ENCODE measurements around the gene IMMP2L. TPM values are rescaled to one million over a fixed set of nuclear protein-coding genes. Genes with fewer than 3 reads are reported as not detected.

Gene IMMP2L
- total and polyA plus RNA-seq, 3 experiments from 2014 or later: 13.7 to 23.5 (median 18.0) TPM

- Mint-ChIP-seq H3K9me3 (no peaks in the 10 kb centered on the region), H3K36me3 (peaks cover 0 to 4% (median 1%) of the 10 kb centered on the region in 3 donors), H3K4me3 (no peak overlapping the region), H3K27ac (no peak overlapping the region), H3K27me3 (no peaks in the 10 kb centered on the region), H3K4me1 (no peaks in the 10 kb centered on the region)
- ChIA-PET CTCF (no interaction called here), POLR2A (no interaction called here)
- Histone ChIP-seq H3K9me3 (ENCODE audit: low read length) (no peaks in the 10 kb centered on the region), H3K4me1 (ENCODE audit: insufficient read depth, low read length) (no peaks in the 10 kb centered on the region), H3K36me3 (ENCODE audit: insufficient read depth, low read length) (no peaks in the 10 kb centered on the region), H3K27ac (ENCODE audit: low read depth, low read length) (no peak overlapping the region), H3K4me3 (ENCODE audit: low read length) (no peak overlapping the region), H3K27me3 (ENCODE audit: insufficient read depth, low read length, poor library complexity, severe bottlenecking) (no peaks in the 10 kb centered on the region)
- no peak for DNase-seq
These were observed 296.9 kb downstream of the IMMP2L start for GRCh38 chr7:111265394-111265793.

GRCh38 chr7:111264981-111265380, 297.3 kb downstream of the IMMP2L start:
- no peaks in the 10 kb centered on the region for H3K9me3 Mint-ChIP-seq
- Histone ChIP-seq H3K9me3 (ENCODE audit: low read length) (no peaks in the 10 kb centered on the region), H3K27me3 (ENCODE audit: insufficient read depth, low read length, poor library complexity, severe bottlenecking) (no peaks in the 10 kb centered on the region), H3K4me3 (ENCODE audit: low read length) (no peak overlapping the region), H3K27ac (ENCODE audit: low read depth, low read length) (no peak overlapping the region), H3K4me1 (ENCODE audit: insufficient read depth, low read length) (no peaks in the 10 kb centered on the region), H3K36me3 (ENCODE audit: insufficient read depth, low read length) (no peaks in the 10 kb centered on the region)
- peaks cover 0 to 5% (median 4%) of the 10 kb centered on the region in 3 donors for H3K36me3 Mint-ChIP-seq
- H3K4me3 Mint-ChIP-seq: no peak overlapping the region
- H3K27ac Mint-ChIP-seq: no peak overlapping the region
- no peak for DNase-seq
- no peaks in the 10 kb centered on the region for H3K4me1 Mint-ChIP-seq
- H3K27me3 Mint-ChIP-seq: no peaks in the 10 kb centered on the region
- ChIA-PET CTCF (no interaction called here), POLR2A (no interaction called here)

- no peaks in the 10 kb centered on the region for H3K4me1 ChIP-seq (ENCODE audit: insufficient read depth, low read length)
- H3K4me3 ChIP-seq (ENCODE audit: low read length): no peak overlapping the region
- H3K27ac ChIP-seq (ENCODE audit: low read depth, low read length): no peak overlapping the region
- ChIA-PET CTCF (no interaction called here), POLR2A (no interaction called here)
- H3K36me3 ChIP-seq (ENCODE audit: insufficient read depth, low read length): no peaks in the 10 kb centered on the region
- Mint-ChIP-seq H3K9me3 (no peaks in the 10 kb centered on the region), H3K27me3 (no peaks in the 10 kb centered on the region), H3K36me3 (peaks cover 0 to 5% (median 4%) of the 10 kb centered on the region in 3 donors), H3K27ac (peak overlapping the region in 1 of 8 donors; percentile 46), H3K4me1 (no peaks in the 10 kb centered on the region), H3K4me3 (no peak overlapping the region)
- no peak for DNase-seq
- H3K27me3 ChIP-seq (ENCODE audit: insufficient read depth, low read length, poor library complexity, severe bottlenecking): no peaks in the 10 kb centered on the region
- H3K9me3 ChIP-seq (ENCODE audit: low read length): no peaks in the 10 kb centered on the region
These were observed 298.0 kb downstream of the IMMP2L start for GRCh38 chr7:111264111-111264868.

- ChIA-PET POLR2A (no interaction called here), CTCF (no interaction called here)
- Mint-ChIP-seq H3K36me3 (peaks cover 0 to 5% (median 0%) of the 10 kb centered on the region in 3 donors), H3K4me3 (no peak overlapping the region), H3K27ac (peak overlapping the region in 1 of 8 donors; percentile 88), H3K4me1 (no peaks in the 10 kb centered on the region), H3K27me3 (no peaks in the 10 kb centered on the region), H3K9me3 (no peaks in the 10 kb centered on the region)
- Histone ChIP-seq H3K4me3 (ENCODE audit: low read length) (no peak overlapping the region), H3K27me3 (ENCODE audit: insufficient read depth, low read length, poor library complexity, severe bottlenecking) (no peaks in the 10 kb centered on the region), H3K36me3 (ENCODE audit: insufficient read depth, low read length) (no peaks in the 10 kb centered on the region), H3K27ac (ENCODE audit: low read depth, low read length) (no peak overlapping the region), H3K9me3 (ENCODE audit: low read length) (no peaks in the 10 kb centered on the region), H3K4me1 (ENCODE audit: insufficient read depth, low read length) (no peaks in the 10 kb centered on the region)
- no peak for DNase-seq
These were observed 299.8 kb downstream of the IMMP2L start for GRCh38 chr7:111262293-111263116.

- Mint-ChIP-seq H3K27ac (no peak overlapping the region), H3K4me3 (no peak overlapping the region), H3K9me3 (no peaks in the 10 kb centered on the region), H3K4me1 (no peaks in the 10 kb centered on the region), H3K27me3 (no peaks in the 10 kb centered on the region), H3K36me3 (peaks cover 0 to 5% (median 0%) of the 10 kb centered on the region in 3 donors)
- H3K36me3 ChIP-seq (ENCODE audit: insufficient read depth, low read length): no peaks in the 10 kb centered on the region
- no peak for DNase-seq
- H3K27me3 ChIP-seq (ENCODE audit: insufficient read depth, low read length, poor library complexity, severe bottlenecking): no peaks in the 10 kb centered on the region
- H3K4me3 ChIP-seq (ENCODE audit: low read length): no peak overlapping the region
- no peak overlapping the region for H3K27ac ChIP-seq (ENCODE audit: low read depth, low read length)
- H3K4me1 ChIP-seq (ENCODE audit: insufficient read depth, low read length): no peaks in the 10 kb centered on the region
- H3K9me3 ChIP-seq (ENCODE audit: low read length): no peaks in the 10 kb centered on the region
- CTCF ChIA-PET: no interaction called here
- POLR2A ChIA-PET: no interaction called here
These were observed 300.8 kb downstream of the IMMP2L start for GRCh38 chr7:111261496-111261895.

- H3K27ac ChIP-seq (ENCODE audit: low read depth, low read length): no peak overlapping the region
- H3K27ac Mint-ChIP-seq: no peak overlapping the region
- H3K27me3 Mint-ChIP-seq: no peaks in the 10 kb centered on the region
- H3K4me3 ChIP-seq (ENCODE audit: low read length): no peak overlapping the region
- no peaks in the 10 kb centered on the region for H3K9me3 ChIP-seq (ENCODE audit: low read length)
- no peaks in the 10 kb centered on the region for H3K9me3 Mint-ChIP-seq
- H3K4me1 Mint-ChIP-seq: no peaks in the 10 kb centered on the region
- no peak for DNase-seq
- no peak overlapping the region for H3K4me3 Mint-ChIP-seq
- H3K36me3 ChIP-seq (ENCODE audit: insufficient read depth, low read length): no peaks in the 10 kb centered on the region
- H3K27me3 ChIP-seq (ENCODE audit: insufficient read depth, low read length, poor library complexity, severe bottlenecking): no peaks in the 10 kb centered on the region
- H3K36me3 Mint-ChIP-seq: peaks cover 0 to 5% (median 0%) of the 10 kb centered on the region in 3 donors
- ChIA-PET CTCF (interaction anchor here (0.6 kb wide), 2 partner anchors 806 to 969 kb away, joined by 3 read pairs; no protein-coding TSS in a partner anchor), POLR2A (no interaction called here)
- no peaks in the 10 kb centered on the region for H3K4me1 ChIP-seq (ENCODE audit: insufficient read depth, low read length)
These were observed 302.3 kb downstream of the IMMP2L start for GRCh38 chr7:111259991-111260390.

- H3K4me1 Mint-ChIP-seq: no peaks in the 10 kb centered on the region
- POLR2A ChIA-PET: no interaction called here
- H3K27me3 ChIP-seq (ENCODE audit: insufficient read depth, low read length, poor library complexity, severe bottlenecking): no peaks in the 10 kb centered on the region
- H3K36me3 ChIP-seq (ENCODE audit: insufficient read depth, low read length): no peaks in the 10 kb centered on the region
- H3K9me3 Mint-ChIP-seq: peaks cover 0 to 8% (median 7%) of the 10 kb centered on the region in 5 donors
- no peaks in the 10 kb centered on the region for H3K27me3 Mint-ChIP-seq
- H3K27ac ChIP-seq (ENCODE audit: low read depth, low read length): no peak overlapping the region
- no peaks in the 10 kb centered on the region for H3K4me1 ChIP-seq (ENCODE audit: insufficient read depth, low read length)
- no peak overlapping the region for H3K4me3 ChIP-seq (ENCODE audit: low read length)
- H3K9me3 ChIP-seq (ENCODE audit: low read length): no peaks in the 10 kb centered on the region
- no peak overlapping the region for H3K27ac Mint-ChIP-seq
- no peak overlapping the region for H3K4me3 Mint-ChIP-seq
- no peak for DNase-seq
- CTCF ChIA-PET: no interaction called here
- peaks cover 4 to 12% (median 4%) of the 10 kb centered on the region in 3 donors for H3K36me3 Mint-ChIP-seq
These were observed 305.9 kb downstream of the IMMP2L start for GRCh38 chr7:111256391-111256790.

GRCh38 chr7:111255576-111255975, 306.7 kb downstream of the IMMP2L start:
- H3K4me3 Mint-ChIP-seq: no peak overlapping the region
- ChIA-PET POLR2A (no interaction called here), CTCF (no interaction called here)
- H3K27ac ChIP-seq (ENCODE audit: low read depth, low read length): no peak overlapping the region
- DNase-seq: no peak
- H3K27me3 Mint-ChIP-seq: no peaks in the 10 kb centered on the region
- peaks cover 6 to 21% (median 6%) of the 10 kb centered on the region in 3 donors for H3K36me3 Mint-ChIP-seq
- H3K36me3 ChIP-seq (ENCODE audit: insufficient read depth, low read length): no peaks in the 10 kb centered on the region
- no peaks in the 10 kb centered on the region for H3K9me3 ChIP-seq (ENCODE audit: low read length)
- H3K27ac Mint-ChIP-seq: no peak overlapping the region
- no peaks in the 10 kb centered on the region for H3K27me3 ChIP-seq (ENCODE audit: insufficient read depth, low read length, poor library complexity, severe bottlenecking)
- peaks cover 0 to 13% (median 9%) of the 10 kb centered on the region in 5 donors for H3K9me3 Mint-ChIP-seq
- H3K4me1 Mint-ChIP-seq: no peaks in the 10 kb centered on the region
- H3K4me3 ChIP-seq (ENCODE audit: low read length): no peak overlapping the region
- no peaks in the 10 kb centered on the region for H3K4me1 ChIP-seq (ENCODE audit: insufficient read depth, low read length)
